K562 (cell line): ENCODE data around the gene NELFE. TPM values are rescaled to one million over a fixed set of nuclear protein-coding genes. Genes with fewer than 3 reads are reported as not detected.

ENCODE experiments used
- BMI1 ChIP-seq: fragments of 150-350 bp; IDR thresholded peaks from 2 replicates; pipeline ENCODE4 v1.6.1; 2014; ENCODE audit warnings: low read length
- CC2D1A ChIP-seq: fragments of 450-650 bp; IDR thresholded peaks from 2 replicates; pipeline ENCODE4 v1.6.1; 2017; ENCODE audit warnings: mild to moderate bottlenecking
- CTCFL ChIP-seq: IDR thresholded peaks from 2 replicates; pipeline ENCODE4 v1.6.1; 2011; ENCODE audit warnings: borderline replicate concordance, low read depth, mild to moderate bottlenecking, moderate library complexity, low read length; ENCODE audit not compliant: insufficient read depth, poor library complexity, severe bottlenecking
- ELF1 ChIP-seq: fragments of 200-800 bp; sonication (Bioruptor generic); IDR thresholded peaks from 2 replicates; pipeline ENCODE4 v1.6.1; 2016; ENCODE audit warnings: missing genetic modification characterization, missing compliant biosample characterization
- EZH2 ChIP-seq: IDR thresholded peaks from 2 replicates; pipeline ENCODE4 v1.6.1; 2012; ENCODE audit warnings: low read depth, mild to moderate bottlenecking, inconsistent platforms, low read length, borderline replicate concordance
- HDAC2 ChIP-seq: fragments of 450-650 bp; IDR thresholded peaks from 2 replicates; pipeline ENCODE4 v1.6.1; 2016; ENCODE audit warnings: mild to moderate bottlenecking
- KAT7 ChIP-seq: sonication (generic); formaldehyde crosslinking; IDR thresholded peaks from 2 replicates; pipeline ENCODE4 v1.8.0; 2022; ENCODE audit warnings: missing genetic modification reagents, mild to moderate bottlenecking, borderline replicate concordance
- MLLT1 ChIP-seq, 2 experiments: fragments of 450-650 bp; IDR thresholded peaks; 2 replicates each; pipeline ENCODE4 v1.6.1; 2016
- STAG1 ChIP-seq: sonication (generic); formaldehyde crosslinking; IDR thresholded peaks from 2 replicates; pipeline ENCODE4 v1.5.0; 2020; ENCODE audit warnings: missing genetic modification reagents, borderline replicate concordance
- SUPT5H ChIP-seq: fragments of 450-650 bp; IDR thresholded peaks from 2 replicates; pipeline ENCODE4 v1.6.1; 2016
- TAF7 ChIP-seq: fragments of 450-650 bp; IDR thresholded peaks from 2 replicates; pipeline ENCODE4 v1.6.1; 2016; ENCODE audit warnings: missing genetic modification characterization, missing compliant biosample characterization
- TAF9B ChIP-seq: fragments of 450-650 bp; IDR thresholded peaks from 2 replicates; pipeline ENCODE4 v1.6.1; 2018; ENCODE audit warnings: mild to moderate bottlenecking; ENCODE audit not compliant: partially characterized antibody
- ZBTB1 ChIP-seq: sonication (generic); formaldehyde crosslinking; IDR thresholded peaks from 2 replicates; pipeline ENCODE4 v1.8.1; 2023; ENCODE audit warnings: missing genetic modification reagents, low read depth, mild to moderate bottlenecking, borderline replicate concordance
- ZBTB17 ChIP-seq: fragments of 450-650 bp; formaldehyde crosslinking; IDR thresholded peaks from 2 replicates; pipeline ENCODE4 v1.4.0; 2020; ENCODE audit warnings: mild to moderate bottlenecking
- ZNF583 ChIP-seq: fragments of 250-450 bp; sonication (Bioruptor Pico); IDR thresholded peaks from 2 replicates; pipeline ENCODE4 v1.4.0; 2020
- polyA plus RNA-seq, 8 experiments: library from polyadenylated mRNA; depleted of rRNA in 4 of 8; stranded (reverse) in 5 of 8; unstranded in 3 of 8; fragments of >200 nt; fragmentation: Nextera tagmentation in 2 of 8; fragmentation: Illumina TruSeq in 1 of 8; extraction: Ambion mirVana in 2 of 8; extraction: Trizol in 1 of 8; gene quantifications; 2 replicates each; pipeline versions ENCODE4 v1.2.1 to v1.2.3, GENCODE V29; 2011 to 2014; ENCODE audit warnings: inconsistent platforms in 1 of 8, missing spikeins in 1 of 8
- total RNA-seq, 7 experiments: library from RNA; depleted of rRNA in 6 of 7; stranded (reverse); fragments of >200 nt in 6 of 7; fragmentation: Illumina TruSeq in 2 of 7; extraction: Trizol in 2 of 7; gene quantifications; 2 replicates each; pipeline versions ENCODE4 v1.2.1 to v1.2.3, GENCODE V29; 2011 to 2021; ENCODE audit warnings: low replicate concordance in 1 of 7

NELFE gene
- total and polyA plus RNA-seq, 9 of the 15 experiments (the other 6 are each of a cell fraction or from before 2014, with no cell fraction given) = 15.2 to 157 (median 91.5) TPM

- no peak for TF ChIP-seq ELF1 (tag)
- peak in 1 of 2 experiments; percentile 88; a peak in 2 of 4 replicates for TF ChIP-seq MLLT1 (IDR thresholded peaks at IDR 0.05)
- TF ChIP-seq SUPT5H = no peak
- TF ChIP-seq CC2D1A = no peak
- TF ChIP-seq EZH2 = no peak
- TF ChIP-seq TAF9B = no peak
- TF ChIP-seq TAF7 = no peak
- no peak for TF ChIP-seq ZBTB1 (CRISPR knock-in tag)
- TF ChIP-seq ZBTB17 (CRISPR knock-in tag) = peak; percentile 78; the same call in 1 of the 2 replicates
- no peak for TF ChIP-seq KAT7
- TF ChIP-seq ZNF583 (CRISPR knock-in tag) = no peak
- no peak for TF ChIP-seq BMI1
- TF ChIP-seq HDAC2 = no peak
- no peak for TF ChIP-seq CTCFL
- no peak; the same call in 1 of the 2 replicates for TF ChIP-seq STAG1
Observed at GRCh38 chr6:31922942-31923341, 35.8 kb downstream of the NELFE start (continued).
